Stimulated activated CD8-positive, alpha-beta memory T cell treated with anti-CD3 and anti-CD28 coated beads, Interleukin-4, amount 100 ng/mL, for 1 hour (primary cell): Measurements from ENCODE around the gene AGBL1.

ENCODE experiments used
- DNase-seq, 2 donors: peaks; one replicate each; pipeline ENCODE4 v3.0.0-alpha.2; 2020; ENCODE audit warnings: low read depth in 2 of 2, low spot score in 1 of 2

The AGBL1 gene

GRCh38 chr15:86316726-86317383, 237.2 kb downstream of the AGBL1 start:
- no peak for DNase-seq

DNA sequence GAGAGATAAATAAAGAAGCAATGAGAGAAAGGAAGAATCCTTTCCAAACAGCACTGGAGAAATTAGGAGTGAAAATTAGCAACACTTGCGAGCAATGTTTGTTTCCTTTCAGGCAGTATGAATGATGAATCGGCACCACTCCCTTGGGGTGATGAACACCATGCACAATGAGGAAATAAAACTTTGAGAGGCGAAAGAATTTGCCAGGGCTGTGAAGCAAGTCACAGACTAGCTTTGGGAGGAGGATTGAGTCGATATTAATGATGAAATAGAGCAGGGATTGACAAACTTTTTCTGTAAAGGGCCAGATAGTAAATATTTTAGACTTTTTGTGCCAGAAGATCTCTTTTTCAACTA, 237.7 kb downstream of the AGBL1 start:
- no peak for DNase-seq

DNA sequence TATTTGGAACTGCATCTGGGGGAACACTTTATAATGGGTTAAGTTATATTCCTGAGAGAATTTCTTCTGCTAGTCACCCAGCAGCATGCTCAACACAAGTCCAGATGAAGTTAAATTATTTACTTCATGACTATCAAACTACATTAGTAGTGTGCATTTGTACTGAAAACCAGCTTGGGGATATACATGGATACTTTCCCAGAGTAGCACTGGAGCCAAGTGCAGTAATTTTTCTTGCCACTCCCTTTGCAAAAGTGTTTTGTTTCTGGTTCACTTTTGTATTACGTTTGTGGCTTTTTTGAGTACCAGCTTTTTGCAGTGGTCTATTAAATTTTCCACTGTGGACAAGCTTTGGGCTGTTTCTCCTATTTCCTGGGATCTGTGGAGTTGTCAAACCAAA, 243.0 kb downstream of the AGBL1 start:
- DNase-seq: no peak

DNA sequence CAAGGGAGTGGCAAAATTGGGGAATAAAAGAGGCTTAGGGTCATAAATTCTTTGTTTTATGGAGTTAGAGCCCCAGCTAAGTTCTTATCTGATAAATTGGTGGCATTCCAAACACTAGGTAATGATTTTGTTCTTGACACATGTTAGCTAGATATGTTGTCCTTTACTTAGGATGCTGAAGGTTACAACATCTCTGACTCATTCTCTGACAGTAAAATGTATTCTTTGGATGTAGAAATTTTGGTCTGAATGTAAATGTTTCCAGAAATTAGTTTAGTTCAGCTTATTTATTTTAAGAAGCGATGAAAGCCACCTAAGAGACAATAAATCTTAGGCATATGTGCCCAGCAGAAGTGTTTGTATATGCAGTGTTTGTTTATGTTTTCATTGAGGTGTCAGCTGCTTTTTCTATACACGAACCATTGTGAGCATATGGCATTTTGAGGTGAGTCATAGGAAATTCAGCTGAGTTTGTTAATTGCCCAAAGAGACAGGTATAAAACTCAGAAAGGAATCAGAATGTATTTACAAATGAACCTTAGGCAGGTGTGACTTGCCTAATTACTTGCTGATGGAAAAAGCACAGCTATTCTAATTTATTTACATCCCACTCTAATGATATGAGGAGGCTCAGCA, 247.7 kb downstream of the AGBL1 start:
- DNase-seq: no peak

GRCh38 chr15:86328658-86329057, 249.0 kb downstream of the AGBL1 start:
- no peak for DNase-seq

DNA sequence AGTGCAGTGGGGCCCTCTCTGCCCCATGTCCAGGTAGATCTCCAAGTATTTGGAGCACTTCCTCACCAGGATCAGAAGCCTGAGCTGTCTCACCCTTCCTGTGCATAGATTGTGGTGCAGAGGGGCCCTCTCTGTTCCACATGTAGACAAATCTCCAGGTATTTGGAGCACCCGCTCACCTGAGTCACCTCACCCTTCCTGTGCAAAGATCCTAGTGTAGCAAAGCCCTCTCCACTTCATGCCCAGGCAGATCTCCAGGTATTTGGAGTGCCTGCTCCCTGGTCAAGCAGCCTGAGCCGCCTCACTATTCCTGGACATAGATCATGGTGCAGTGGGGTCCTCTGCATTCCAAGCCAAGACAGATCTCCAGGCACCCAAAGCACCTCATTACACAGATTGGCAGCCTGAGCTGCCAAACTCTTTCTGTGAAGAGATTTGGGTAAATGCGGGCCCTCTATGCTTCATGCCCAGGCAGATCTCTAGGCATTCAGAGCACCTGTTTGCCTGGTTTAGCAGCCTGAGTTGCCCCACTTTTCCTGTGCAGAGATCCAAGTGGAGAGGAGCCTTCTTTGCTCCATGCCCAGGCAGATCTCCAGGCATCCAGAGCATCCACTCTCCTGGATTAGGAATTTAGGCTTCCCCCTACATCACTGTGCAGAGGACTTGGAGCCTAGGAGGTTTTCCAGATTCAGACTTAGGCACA, 249.8 kb downstream of the AGBL1 start:
- DNase-seq: no peak

GRCh38 chr15:86333819-86334218, 254.1 kb downstream of the AGBL1 start:
- DNase-seq: no peak

DNA sequence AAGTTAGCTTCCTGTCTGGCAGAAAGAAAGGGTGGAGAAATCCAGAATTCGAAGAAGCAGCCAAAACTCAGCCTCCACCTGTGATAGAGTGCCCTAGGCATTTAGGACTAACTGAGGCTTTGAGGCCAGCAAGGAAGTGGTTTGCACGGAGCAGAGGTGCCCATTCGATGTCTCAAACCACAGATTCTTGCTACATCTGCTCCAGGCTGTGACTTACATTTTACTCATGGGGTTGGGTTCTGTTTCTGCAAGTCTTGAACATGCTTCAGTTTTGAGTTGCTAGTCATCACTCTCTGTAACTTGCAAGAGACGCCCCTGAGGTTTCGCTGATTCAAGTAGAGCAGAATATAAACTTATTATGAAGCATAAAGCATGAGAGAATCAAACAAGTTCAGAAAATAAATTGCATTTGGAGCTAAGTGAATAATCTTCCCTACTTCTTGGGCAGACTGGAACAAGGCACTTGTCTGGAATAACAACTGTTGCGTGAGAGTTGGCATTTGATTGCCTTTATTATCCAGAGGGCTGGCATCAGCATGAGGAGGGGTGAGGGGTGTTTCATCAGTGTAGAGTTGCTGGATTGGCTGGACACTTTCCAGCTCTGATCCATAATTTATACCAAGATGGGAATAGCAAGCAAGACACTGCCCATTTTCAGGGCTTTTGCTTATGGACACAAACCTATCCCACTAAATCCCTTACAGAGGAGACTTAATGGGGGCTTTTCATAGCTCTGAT, 256.5 kb downstream of the AGBL1 start:
- DNase-seq: no peak

DNA sequence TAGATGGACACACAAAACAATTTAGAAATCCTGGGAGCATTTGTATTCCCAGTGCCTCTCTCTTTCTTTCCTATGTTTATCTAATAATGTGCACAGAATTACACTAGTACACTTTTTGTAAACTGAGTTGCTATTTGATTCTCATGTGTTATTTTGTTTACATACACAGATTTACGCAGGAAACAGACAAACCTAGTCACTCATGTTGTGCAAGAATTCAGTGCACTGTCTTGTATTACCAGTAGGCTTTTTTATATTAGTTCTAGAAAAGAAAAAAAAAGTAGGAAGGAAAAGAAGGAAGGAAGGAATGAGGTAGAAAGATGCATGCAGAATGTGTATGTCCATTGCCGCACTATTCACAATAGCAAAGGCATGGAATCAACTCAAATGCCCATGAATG, 257.4 kb downstream of the AGBL1 start:
- DNase-seq: no peak

DNA sequence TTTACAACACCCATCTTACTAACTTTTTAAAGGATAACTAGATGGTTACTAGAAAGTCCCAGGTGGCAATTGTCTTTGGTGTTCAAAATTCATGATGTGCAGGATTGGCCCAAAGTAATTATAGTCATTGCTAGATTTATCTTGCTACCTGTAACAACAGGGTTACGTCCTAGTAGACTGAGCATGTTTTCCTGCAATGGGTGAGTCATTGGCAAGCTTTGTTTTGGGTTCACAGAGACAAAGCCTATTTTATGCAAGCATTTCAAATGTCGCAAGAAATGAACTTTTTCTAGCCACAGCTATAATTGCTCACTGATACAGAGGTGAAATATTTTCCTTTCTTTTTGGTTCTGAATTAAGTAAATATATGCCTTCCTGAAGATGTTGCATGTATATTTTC, 267.6 kb downstream of the AGBL1 start:
- DNase-seq: no peak

DNA sequence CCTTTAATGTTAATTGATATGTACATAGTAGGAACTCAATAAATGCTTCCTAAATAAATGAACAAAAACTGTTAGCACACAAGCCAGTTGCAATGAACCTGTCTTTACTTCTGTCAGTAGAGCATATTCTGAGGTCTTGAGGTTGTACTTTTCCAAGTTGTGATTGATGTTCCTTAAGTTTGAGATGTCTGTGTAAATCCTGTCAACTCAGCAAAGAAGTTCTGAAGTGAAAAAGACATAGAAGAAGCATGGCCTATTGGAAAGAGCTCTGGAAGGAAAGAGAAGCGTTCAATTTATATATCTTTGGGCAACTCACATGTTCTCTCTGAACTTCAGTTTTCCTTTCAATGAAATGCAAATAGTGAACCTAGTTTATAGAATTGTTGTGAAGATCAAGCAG, 269.9 kb downstream of the AGBL1 start:
- no peak for DNase-seq

GRCh38 chr15:86353213-86353612, 273.5 kb downstream of the AGBL1 start:
- no peak for DNase-seq

- DNase-seq: no peak
Observed at GRCh38 chr15:86355361-86355760, 275.7 kb downstream of the AGBL1 start.

- no peak for DNase-seq
Observed at GRCh38 chr15:86355801-86356200, 276.1 kb downstream of the AGBL1 start.

DNA sequence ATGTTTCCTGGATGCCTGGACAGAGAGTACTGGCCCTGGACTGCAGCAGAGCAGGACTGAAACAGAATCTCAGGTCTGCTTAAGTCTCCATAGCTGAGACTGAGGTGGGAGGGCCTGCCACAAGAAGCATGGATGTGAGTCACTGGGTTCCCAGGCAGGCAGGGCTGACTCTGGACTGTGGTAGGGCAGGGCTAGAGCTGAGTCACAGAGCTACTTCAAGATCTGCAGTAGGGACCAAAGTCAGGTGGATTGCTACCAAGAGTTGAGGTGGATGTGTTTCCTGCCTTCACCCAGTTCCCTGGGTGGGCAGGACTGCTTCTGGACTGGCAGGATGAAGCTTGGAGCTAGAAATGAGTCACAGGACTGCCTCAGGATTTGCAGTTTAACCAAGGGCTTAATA, 282.9 kb downstream of the AGBL1 start:
- DNase-seq: no peak

DNA sequence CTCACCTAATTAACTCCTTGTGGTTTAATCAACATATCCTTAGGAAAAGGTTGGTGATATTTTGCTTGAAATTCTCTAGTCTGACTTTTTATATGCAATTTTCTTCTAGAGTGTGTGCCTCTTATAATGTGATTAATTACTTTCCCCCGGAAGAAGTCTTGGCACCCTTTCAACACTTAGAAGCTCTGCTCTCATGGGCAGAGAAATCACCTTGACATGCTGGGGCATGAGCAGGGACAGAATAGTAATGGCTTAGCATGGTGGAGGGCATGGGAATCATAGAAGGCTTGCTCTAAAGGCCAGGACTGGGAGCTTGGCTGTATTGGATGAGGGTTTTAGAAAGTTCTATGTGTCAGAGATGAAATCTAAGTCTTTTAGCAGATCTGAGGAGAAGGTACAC, 293.5 kb downstream of the AGBL1 start:
- DNase-seq: no peak

- no peak for DNase-seq
Observed at GRCh38 chr15:86375733-86376280, 296.1 kb downstream of the AGBL1 start.

DNA sequence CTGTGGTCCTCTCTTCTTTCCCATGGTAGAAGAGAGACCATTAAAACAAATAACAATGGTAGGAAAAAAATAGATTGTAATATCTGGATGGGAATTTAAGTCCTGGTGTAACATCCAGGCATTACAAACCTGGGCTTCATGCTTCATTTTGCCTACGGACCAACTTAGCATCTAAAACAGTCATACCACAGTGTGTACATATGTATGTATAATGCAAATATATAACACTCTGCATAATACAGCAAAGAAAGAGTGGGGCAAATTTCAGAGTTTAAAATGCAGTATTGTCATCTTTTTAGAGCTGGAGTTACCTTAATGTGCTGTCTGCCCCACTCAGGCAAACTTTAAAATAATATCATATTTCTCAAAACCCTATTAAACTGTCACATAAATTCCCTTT, 298.2 kb downstream of the AGBL1 start:
- no peak for DNase-seq

DNA sequence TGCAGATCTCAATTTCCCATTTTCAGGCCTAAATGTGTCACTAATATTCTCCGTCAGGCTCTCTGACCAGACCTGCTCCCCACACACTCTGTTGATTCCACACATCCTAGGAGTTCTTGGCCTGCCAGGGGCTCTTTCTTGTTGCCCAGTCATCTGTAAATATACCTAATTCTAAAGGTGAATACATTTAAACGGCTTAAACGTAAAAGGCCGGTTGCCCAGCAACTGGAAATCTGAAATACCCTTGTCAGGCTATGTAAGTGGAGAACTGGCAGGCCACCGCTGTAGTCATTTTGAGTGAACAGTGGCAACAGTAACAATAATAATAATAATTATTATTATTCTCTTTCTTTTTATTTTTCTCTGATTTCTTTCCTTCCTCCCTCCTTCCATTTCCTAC, 302.7 kb downstream of the AGBL1 start:
- no peak for DNase-seq

GRCh38 chr15:86383611-86384010, 303.9 kb downstream of the AGBL1 start:
- no peak for DNase-seq

DNA sequence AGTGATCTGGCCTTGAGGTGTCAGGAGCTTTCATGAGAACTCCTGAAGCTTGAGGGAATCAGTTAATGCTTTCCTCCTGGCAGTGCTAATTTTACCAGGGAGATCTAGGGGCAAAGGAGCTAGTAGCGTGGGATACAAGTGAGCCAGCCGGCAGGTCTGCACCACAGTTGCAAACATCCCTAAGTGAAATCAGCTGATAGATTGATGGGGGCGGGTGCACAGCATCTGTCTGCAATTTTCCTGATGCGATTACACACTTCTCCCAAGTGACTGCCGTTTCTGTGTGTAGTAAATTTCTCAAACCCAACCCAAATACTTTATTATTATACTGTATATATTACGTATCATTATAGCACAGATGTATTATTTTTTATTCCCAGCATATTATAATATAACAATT, 304.5 kb downstream of the AGBL1 start:
- no peak for DNase-seq

- no peak for DNase-seq
Observed at GRCh38 chr15:86392296-86392695, 312.6 kb downstream of the AGBL1 start.
